Astrocyte of the cerebellum (primary cell): ENCODE data around the gene FAM120B.

ENCODE experiments used
- DNase-seq: peaks from one replicate; pipeline ENCODE4 v3.0.0-alpha.2; 2011; ENCODE audit warnings: low read depth
- H3K4me3 ChIP-seq: 2 replicates; pipeline ENCODE4 v1.5.1; 2011; ENCODE audit warnings: mild to moderate bottlenecking, low read depth, low read length, moderate library complexity
- CTCF ChIP-seq: IDR thresholded peaks from 2 replicates; pipeline ENCODE4 v1.5.1; 2012; ENCODE audit warnings: low read length, low read depth, moderate library complexity, mild to moderate bottlenecking; ENCODE audit errors: missing control alignments
- in situ Hi-C: cut with HindIII; loops from 2 replicates; pipeline ENCODE4 v1.10.0; 2017; ENCODE audit warnings: low sequenced_read_pairs

FAM120B gene

DNA sequence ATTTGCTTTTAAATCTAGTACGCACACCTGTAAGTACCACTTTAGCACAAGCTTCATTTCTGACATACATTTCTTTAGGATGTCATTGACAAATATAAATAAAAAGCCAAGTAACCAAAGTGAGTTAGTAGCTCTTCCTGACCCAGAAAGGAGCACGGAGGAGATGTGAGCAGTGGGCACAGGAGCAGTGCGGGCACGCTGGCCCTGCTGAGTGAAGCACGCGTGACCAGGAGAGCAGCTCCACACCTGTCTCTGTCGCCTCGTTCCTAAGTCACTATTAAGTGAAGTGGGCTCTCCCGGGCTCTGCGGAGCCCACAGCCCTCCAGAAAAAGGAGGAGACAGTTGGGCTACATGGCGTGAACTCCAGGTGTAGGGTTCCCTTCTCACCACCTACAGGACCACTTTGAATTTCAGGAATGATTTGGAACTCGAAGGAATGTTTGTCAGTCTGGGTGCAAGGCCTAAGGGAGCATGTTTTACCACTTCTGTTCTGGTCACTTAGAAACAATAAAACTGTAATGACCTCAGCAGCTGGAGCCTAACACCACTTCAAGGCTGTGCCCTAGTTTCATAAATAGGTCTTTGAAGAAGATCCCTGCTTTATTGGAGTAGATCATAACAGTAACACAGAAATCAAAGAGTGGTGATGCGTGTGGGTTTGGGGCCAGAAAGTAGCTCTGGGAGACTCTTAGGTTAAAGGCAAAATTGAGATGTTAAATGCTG lies 95.9 kb downstream of the FAM120B start:
- no peak for TF ChIP-seq CTCF
- no peak for DNase-seq
- in situ Hi-C loops: no loop called here
- no peak overlapping the region for H3K4me3 ChIP-seq

DNA sequence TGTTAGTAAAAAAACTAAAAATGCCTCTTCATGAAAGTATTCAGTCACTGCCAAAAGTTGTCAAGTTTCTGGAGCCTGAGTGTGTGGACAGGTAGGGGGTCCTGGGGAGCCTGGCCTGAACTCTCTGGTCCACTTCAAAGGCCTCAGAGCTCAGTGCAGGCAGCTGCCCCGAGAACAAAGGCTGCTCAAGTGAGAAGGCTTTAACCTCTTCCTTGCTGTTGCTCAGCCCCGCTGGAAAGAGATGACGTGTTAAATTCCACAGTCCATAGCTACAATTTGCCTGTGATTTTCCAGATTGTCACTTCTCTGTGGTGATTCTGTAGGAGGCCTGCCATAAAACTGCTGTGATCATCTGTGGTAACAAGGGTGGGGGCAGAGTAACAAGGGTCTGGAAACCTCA lies 96.9 kb downstream of the FAM120B start:
- DNase-seq: peak; percentile 76
- no peak for TF ChIP-seq CTCF
- no peak overlapping the region for H3K4me3 ChIP-seq
- in situ Hi-C loops: no loop called here

- no peak overlapping the region for H3K4me3 ChIP-seq
- in situ Hi-C loops: no loop called here
- DNase-seq: no peak
- TF ChIP-seq CTCF: no peak
These were observed 97.5 kb downstream of the FAM120B start for GRCh38 chr6:170404036-170404435.

GRCh38 chr6:170404697-170405096 lies 98.1 kb downstream of the FAM120B start:
- no peak overlapping the region for H3K4me3 ChIP-seq
- TF ChIP-seq CTCF: no peak
- in situ Hi-C loops: no loop called here

DNA sequence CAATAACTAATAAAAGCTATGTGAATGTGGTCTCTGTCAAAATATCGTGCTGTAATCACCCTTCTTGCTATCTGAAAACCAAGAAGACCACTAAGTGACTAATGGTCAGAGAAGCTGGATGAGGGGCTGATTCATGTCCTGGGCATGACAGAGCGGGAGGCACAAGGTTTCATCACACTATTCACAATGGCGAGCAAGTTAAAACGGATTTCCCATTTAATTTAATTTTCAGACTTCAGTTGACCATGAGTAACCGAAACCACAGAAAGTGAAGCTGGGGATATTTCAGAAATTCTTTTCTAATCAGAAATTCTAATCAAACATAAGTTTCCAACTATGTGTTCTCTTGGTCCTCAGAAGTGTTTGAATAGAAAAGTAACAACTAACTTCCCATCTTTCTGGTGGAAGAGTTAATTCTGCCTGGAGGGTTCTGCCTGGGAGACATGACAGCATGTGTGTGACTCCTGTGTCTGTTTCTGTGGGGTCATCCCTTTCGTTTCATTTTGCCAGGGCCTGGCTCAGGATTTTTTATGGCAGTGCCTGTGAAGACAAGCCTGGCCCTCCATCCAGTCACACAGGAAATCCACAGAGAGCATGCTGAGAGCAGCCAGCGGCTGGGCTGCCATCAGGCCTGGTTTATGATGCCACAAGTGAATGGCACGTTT lies 98.9 kb downstream of the FAM120B start:
- no peak overlapping the region for H3K4me3 ChIP-seq
- in situ Hi-C loops: no loop called here
- TF ChIP-seq CTCF: no peak
- DNase-seq: peak; percentile 94

More at GRCh38 chr6:170404697-170405096, 98.1 kb downstream of the FAM120B start:
- DNase-seq: no peak

DNA sequence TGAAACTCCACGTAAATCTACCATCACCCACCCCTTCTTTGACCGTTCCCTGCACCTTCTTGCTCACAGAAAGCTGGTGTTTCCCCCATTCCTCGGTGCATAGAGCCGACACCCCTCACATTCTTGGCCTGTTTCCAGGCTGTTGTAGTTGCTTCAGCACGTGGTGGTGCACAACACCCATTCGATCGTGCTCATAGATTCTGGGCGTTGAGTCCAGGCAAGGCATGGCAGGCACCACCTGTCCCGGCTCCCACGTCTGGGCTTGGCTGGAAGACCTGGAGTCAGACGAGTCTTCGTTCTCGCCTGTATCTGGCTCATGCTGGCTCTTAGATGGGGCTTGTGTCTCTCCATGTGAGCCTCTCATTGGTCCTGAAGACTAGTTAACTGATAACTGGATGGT lies 100.6 kb downstream of the FAM120B start:
- no peak overlapping the region for H3K4me3 ChIP-seq
- TF ChIP-seq CTCF: no peak
- no peak for DNase-seq
- in situ Hi-C loops: no loop called here
